ENCODE data around the gene TOP2A.

DNA sequence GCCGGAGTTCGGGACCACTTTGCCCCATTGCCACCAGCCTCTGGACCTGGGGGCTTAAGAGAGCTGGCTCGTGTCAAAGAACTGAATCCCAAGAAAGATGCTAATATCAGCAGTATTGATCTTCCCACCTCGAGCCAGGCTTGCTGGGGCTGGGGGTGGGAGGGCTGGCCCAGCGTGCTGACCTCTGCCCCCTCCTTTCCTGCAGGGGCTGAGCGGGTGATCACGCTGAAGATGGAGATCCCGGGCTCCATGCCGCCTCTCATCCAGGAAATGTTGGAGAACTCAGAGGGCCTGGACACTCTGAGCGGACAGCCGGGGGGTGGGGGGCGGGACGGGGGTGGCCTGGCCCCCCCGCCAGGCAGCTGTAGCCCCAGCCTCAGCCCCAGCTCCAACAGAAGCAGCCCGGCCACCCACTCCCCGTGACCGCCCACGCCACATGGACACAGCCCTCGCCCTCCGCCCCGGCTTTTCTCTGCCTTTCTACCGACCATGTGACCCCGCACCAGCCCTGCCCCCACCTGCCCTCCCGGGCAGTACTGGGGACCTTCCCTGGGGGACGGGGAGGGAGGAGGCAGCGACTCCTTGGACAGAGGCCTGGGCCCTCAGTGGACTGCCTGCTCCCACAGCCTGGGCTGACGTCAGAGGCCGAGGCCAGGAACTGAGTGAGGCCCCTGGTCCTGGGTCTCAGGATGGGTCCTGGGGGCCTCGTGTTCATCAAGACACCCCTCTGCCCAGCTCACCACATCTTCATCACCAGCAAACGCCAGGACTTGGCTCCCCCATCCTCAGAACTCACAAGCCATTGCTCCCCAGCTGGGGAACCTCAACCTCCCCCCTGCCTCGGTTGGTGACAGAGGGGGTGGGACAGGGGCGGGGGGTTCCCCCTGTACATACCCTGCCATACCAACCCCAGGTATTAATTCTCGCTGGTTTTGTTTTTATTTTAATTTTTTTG, 61.6 kb downstream of the TOP2A start:
- TF ChIP-seq, protein P1, sequence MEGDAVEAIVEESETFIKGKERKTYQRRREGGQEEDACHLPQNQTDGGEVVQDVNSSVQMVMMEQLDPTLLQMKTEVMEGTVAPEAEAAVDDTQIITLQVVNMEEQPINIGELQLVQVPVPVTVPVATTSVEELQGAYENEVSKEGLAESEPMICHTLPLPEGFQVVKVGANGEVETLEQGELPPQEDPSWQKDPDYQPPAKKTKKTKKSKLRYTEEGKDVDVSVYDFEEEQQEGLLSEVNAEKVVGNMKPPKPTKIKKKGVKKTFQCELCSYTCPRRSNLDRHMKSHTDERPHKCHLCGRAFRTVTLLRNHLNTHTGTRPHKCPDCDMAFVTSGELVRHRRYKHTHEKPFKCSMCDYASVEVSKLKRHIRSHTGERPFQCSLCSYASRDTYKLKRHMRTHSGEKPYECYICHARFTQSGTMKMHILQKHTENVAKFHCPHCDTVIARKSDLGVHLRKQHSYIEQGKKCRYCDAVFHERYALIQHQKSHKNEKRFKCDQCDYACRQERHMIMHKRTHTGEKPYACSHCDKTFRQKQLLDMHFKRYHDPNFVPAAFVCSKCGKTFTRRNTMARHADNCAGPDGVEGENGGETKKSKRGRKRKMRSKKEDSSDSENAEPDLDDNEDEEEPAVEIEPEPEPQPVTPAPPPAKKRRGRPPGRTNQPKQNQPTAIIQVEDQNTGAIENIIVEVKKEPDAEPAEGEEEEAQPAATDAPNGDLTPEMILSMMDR (conservative IDR thresholded peaks at IDR 0.05 in 1 of 2, IDR thresholded peaks at IDR 0.05 in 1 of 2; ENCODE audit: extremely low read depth in 1 of 2, insufficient read depth in 1 of 2, low read depth in 1 of 2, low read length in 2 of 2): no peak
- no peak for TF ChIP-seq EZH2 (IDR thresholded peaks at IDR 0.05; ENCODE audit: borderline replicate concordance, low read length)
